ENCODE results near the gene ANKRD13D.

- TF ChIP-seq CTCF (conservative IDR thresholded peaks at IDR 0.05; ENCODE audit: low read depth in 2 of 2) (no peak), CREB1 (CRISPR knock-in tag; IDR thresholded peaks at IDR 0.05; ENCODE audit: low read depth) (no peak), POLR2AphosphoS5 (IDR thresholded peaks at IDR 0.05; ENCODE audit: low read depth) (no peak), EZH2 (IDR thresholded peaks at IDR 0.05; ENCODE audit: low read depth, unreplicated experiment) (no peak), JUNB (IDR thresholded peaks at IDR 0.05; ENCODE audit: unreplicated experiment) (no peak), REST (IDR thresholded peaks at IDR 0.05; ENCODE audit: unreplicated experiment) (no peak), STAT1 (IDR thresholded peaks at IDR 0.05; ENCODE audit: unreplicated experiment) (no peak), EZH2phosphoT487 (IDR thresholded peaks at IDR 0.05; ENCODE audit: unreplicated experiment) (no peak), ZNF462 (CRISPR knock-in tag; IDR thresholded peaks at IDR 0.05) (no peak), ZNF331 (CRISPR knock-in tag; IDR thresholded peaks at IDR 0.05; ENCODE audit: low read depth) (no peak), ZNF114 (CRISPR knock-in tag; IDR thresholded peaks at IDR 0.05) (no peak)
Measured at GRCh38 chr11:67337257-67337656, 48.2 kb downstream of the ANKRD13D start.
